Mesodermal cell (in vitro differentiated cells): ENCODE measurements around the gene BDKRB2.
A peak's percentile ranks its signal among the peaks of the same experiment; 100 is the strongest.

Source experiments
- H3K27ac ChIP-seq: 2 replicates; pipeline ENCODE4 v1.7.0; 2013; ENCODE audit warnings: mild to moderate bottlenecking, low read depth, low read length, moderate library complexity; ENCODE audit not compliant: severe bottlenecking
- H3K36me3 ChIP-seq: 2 replicates; pipeline ENCODE4 v1.7.1; 2013; ENCODE audit warnings: mild to moderate bottlenecking, low read length, moderate library complexity; ENCODE audit not compliant: control insufficient read depth, insufficient read depth
- H3K4me1 ChIP-seq: one replicate; pipeline ENCODE4 v1.7.1; 2013; ENCODE audit warnings: mild to moderate bottlenecking, low read length; ENCODE audit not compliant: insufficient read depth, control insufficient read depth, poor library complexity, severe bottlenecking
- H3K4me3 ChIP-seq: 2 replicates; pipeline ENCODE4 v1.7.0; 2013; ENCODE audit warnings: low read length, control low read depth, mild to moderate bottlenecking; ENCODE audit not compliant: insufficient read depth, poor library complexity, severe bottlenecking; ENCODE audit errors: extremely low read depth
- H3K9me3 ChIP-seq: 2 replicates; pipeline ENCODE4 v1.7.1; 2013; ENCODE audit warnings: mild to moderate bottlenecking, low read length, moderate library complexity; ENCODE audit not compliant: control insufficient read depth
- WGBS, 2 experiments: methylation state at CpG; one replicate each; pipeline ENCODE4 v1.1.5; 2013; ENCODE audit warnings: missing lambda C conversion rate in 2 of 2; ENCODE audit not compliant: insufficient coverage in 2 of 2; 5-methylcytosine and 5-hydroxymethylcytosine counted together

The BDKRB2 gene

GRCh38 chr14:96252999-96253539, 48.4 kb downstream of the BDKRB2 start:
- Histone ChIP-seq H3K36me3 (no peaks in the 10 kb centered on the region), H3K4me1 (peaks cover 24% of the 10 kb centered on the region), H3K27ac (peak overlapping the region; percentile 60), H3K9me3 (no peaks in the 10 kb centered on the region), H3K4me3 (no peak overlapping the region)
- WGBS, 2 experiments, result 61 to 62% methylated on average over 8 to 9 of the region's 9 CpGs

- no peaks in the 10 kb centered on the region for H3K9me3 ChIP-seq
- no peak overlapping the region for H3K27ac ChIP-seq
- peaks cover 20% of the 10 kb centered on the region for H3K4me1 ChIP-seq
- WGBS, 2 experiments, result 89 to 96% methylated on average over 6 to 8 of the region's 11 CpGs
- no peaks in the 10 kb centered on the region for H3K36me3 ChIP-seq
- H3K4me3 ChIP-seq, result no peak overlapping the region
Observed at GRCh38 chr14:96254687-96255086, 50.0 kb downstream of the BDKRB2 start.

DNA sequence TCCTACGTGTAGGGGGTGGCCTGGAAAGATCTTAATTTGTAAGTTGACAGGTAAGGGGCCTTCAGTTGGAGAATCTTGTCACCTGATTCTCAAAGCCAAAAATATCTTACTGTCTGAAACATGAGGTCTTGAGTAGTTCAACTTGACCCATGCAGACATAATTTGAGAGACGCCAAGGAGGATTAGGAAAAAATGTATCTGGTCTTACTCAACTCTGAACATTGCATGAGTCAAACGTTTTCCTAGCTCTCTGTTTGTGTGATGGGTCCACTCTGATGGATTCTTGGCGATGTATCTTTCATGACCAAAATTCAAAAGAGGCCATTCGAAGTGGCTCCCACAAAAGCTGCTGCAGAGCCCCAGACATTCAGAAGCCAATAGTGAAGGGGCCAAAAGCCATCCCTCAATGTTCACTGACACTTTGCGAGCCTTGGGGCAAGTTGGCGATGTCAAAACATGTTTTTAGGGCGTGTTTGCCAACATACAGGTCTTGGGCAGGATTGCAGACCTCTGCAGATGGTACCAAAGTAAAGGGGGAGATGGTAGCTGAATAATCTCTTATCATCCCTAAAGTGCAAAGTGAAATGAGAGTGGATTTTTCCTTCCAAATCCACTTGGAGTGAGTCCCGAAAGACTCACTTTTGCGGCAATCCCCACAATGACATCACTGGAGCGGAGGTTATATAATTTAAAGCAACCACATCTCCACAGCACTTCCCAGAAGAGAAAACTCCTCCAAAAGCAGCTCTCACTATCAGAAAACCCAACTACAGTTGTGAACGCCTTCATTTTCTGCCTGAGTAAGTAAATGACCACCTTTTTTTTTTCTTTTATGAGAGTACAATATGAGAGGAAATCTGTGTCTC, 51.1 kb downstream of the BDKRB2 start, which contains the start of gene BDKRB1:
Gene BDKRB1 (plus strand): TSS at position 710 of the 866 bp plus-strand sequence. CDS start 7,473 bp downstream, outside the sequence.
- whole genome bisulfite sequencing, 2 experiments, result 86 to 97% methylated on average over 6 to 9 of the region's 12 CpGs
- Histone ChIP-seq H3K27ac (no peak within 1 kb of the TSS), H3K36me3 (no peaks in the 10 kb centered on the region), H3K9me3 (no peaks in the 10 kb centered on the region), H3K4me3 (no peak within 1 kb of the TSS), H3K4me1 (peaks cover 20% of the 10 kb centered on the region)

GRCh38 chr14:96256407-96256806, 51.8 kb downstream of the BDKRB2 start:
- H3K4me1 ChIP-seq, result peaks cover 20% of the 10 kb centered on the region
- H3K4me3 ChIP-seq, result no peak overlapping the region
- H3K9me3 ChIP-seq, result no peaks in the 10 kb centered on the region
- H3K27ac ChIP-seq, result no peak overlapping the region
- WGBS, 2 experiments, result 100% methylated on average over 1 to 3 of the region's 4 CpGs
- no peaks in the 10 kb centered on the region for H3K36me3 ChIP-seq

GRCh38 chr14:96257056-96257455, 52.4 kb downstream of the BDKRB2 start:
- Histone ChIP-seq H3K27ac (no peak overlapping the region), H3K36me3 (no peaks in the 10 kb centered on the region), H3K4me1 (peaks cover 20% of the 10 kb centered on the region), H3K4me3 (no peak overlapping the region), H3K9me3 (no peaks in the 10 kb centered on the region)
- 74 to 91% methylated on average over 3 to 8 of the region's 8 CpGs for WGBS, 2 experiments

- Histone ChIP-seq H3K4me1 (peaks cover 13% of the 10 kb centered on the region), H3K9me3 (no peaks in the 10 kb centered on the region), H3K36me3 (no peaks in the 10 kb centered on the region), H3K27ac (no peak overlapping the region), H3K4me3 (no peak overlapping the region)
Observed at GRCh38 chr14:96257900-96258299, 53.3 kb downstream of the BDKRB2 start.

DNA sequence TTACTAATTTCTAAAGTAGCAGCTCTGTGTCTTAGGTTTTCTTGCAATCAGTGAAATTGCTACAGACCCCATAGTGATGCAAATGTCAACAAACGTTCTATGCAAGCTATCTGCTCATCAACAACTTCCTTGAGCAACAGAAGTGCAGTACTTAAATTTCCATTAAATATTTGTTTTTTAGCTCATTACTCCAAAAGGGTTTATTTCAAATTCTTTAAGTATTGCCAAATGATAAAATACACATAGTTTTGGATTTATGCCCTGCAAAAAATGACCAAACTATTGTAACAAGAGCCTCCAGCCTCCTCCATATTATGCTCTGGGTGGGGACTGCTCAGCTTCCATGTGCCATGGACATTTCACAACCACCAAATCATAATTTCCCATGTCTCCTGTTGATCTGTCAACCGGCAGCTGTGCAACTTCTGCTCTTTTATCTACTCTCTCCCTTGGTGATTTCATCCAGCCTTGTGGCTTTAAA, 55.7 kb downstream of the BDKRB2 start:
- WGBS, 2 experiments, result 76 to 87% methylated on average over 2 of the region's 2 CpGs
- Histone ChIP-seq H3K4me1 (peaks cover 7% of the 10 kb centered on the region), H3K4me3 (no peak overlapping the region), H3K9me3 (no peaks in the 10 kb centered on the region), H3K27ac (no peak overlapping the region), H3K36me3 (no peaks in the 10 kb centered on the region)

- no peak overlapping the region for H3K27ac ChIP-seq
- WGBS, 2 experiments, result 79 to 96% methylated on average over 3 of the region's 5 CpGs
Observed at GRCh38 chr14:96261053-96261452, 56.4 kb downstream of the BDKRB2 start.

DNA sequence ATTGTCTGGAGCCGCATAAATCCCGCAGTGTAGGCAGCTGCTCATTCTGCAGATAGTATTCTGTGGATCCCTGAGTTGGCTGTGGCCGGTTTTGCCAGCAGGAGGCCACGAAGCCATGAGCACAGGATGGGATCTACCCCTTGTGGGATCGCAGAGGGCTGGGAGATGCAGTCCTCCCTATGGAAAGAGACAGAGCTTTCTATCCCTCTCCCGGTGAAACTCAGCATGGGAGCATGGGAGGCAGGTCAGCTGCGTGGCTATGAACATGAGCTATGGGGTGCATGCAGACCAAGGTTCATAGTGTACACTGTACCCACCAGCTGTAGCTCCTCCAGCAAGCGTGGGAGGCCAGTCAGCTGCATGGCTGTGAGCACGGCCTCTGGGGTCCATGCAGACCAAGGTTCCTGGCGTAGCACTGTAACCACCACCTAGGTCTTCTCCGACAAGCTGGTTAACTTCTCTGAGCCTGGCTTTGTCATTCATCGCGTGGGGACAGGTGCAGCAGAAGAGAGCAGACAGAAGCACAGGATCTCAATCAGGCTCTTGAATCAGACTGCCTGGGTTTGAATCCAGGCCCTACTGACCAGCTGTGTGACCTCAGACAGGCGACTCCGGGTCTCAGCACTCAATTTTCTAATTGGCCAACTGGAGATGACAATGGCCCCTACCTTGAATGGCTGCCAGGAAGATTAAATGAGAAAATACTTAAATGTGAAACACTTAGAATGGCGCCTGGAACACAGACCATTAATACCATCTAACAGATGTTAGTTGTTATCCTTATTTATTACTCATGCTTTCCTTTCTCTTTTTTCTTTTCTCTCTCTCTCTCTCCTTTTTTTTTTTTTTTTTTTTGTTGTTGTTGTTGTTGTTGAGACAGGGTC, 57.4 kb downstream of the BDKRB2 start:
- peaks cover 2% of the 10 kb centered on the region for H3K4me1 ChIP-seq
- 89 to 92% methylated on average over 14 to 15 of the region's 16 CpGs for WGBS, 2 experiments
- H3K9me3 ChIP-seq, result no peaks in the 10 kb centered on the region
- H3K36me3 ChIP-seq, result no peaks in the 10 kb centered on the region
- H3K4me3 ChIP-seq, result no peak overlapping the region
- no peak overlapping the region for H3K27ac ChIP-seq

More at GRCh38 chr14:96261053-96261452, 56.4 kb downstream of the BDKRB2 start:
- Histone ChIP-seq H3K9me3 (no peaks in the 10 kb centered on the region), H3K36me3 (no peaks in the 10 kb centered on the region), H3K4me3 (no peak overlapping the region), H3K4me1 (no peaks in the 10 kb centered on the region)

- no peak overlapping the region for H3K27ac ChIP-seq
- WGBS, 2 experiments, result 95% methylated on average over 19 to 20 of the region's 20 CpGs
Observed at GRCh38 chr14:96263347-96264199, 58.9 kb downstream of the BDKRB2 start.

More at GRCh38 chr14:96263347-96264199, 58.9 kb downstream of the BDKRB2 start:
- H3K9me3 ChIP-seq, result no peaks in the 10 kb centered on the region
- no peaks in the 10 kb centered on the region for H3K36me3 ChIP-seq
- no peak overlapping the region for H3K4me3 ChIP-seq
- peaks cover 15% of the 10 kb centered on the region for H3K4me1 ChIP-seq
